ENCODE results near the gene TGDS.

GRCh38 chr13:94537740-94538630 is 58.0 kb downstream of the TGDS start:
- TF ChIP-seq, protein P1, sequence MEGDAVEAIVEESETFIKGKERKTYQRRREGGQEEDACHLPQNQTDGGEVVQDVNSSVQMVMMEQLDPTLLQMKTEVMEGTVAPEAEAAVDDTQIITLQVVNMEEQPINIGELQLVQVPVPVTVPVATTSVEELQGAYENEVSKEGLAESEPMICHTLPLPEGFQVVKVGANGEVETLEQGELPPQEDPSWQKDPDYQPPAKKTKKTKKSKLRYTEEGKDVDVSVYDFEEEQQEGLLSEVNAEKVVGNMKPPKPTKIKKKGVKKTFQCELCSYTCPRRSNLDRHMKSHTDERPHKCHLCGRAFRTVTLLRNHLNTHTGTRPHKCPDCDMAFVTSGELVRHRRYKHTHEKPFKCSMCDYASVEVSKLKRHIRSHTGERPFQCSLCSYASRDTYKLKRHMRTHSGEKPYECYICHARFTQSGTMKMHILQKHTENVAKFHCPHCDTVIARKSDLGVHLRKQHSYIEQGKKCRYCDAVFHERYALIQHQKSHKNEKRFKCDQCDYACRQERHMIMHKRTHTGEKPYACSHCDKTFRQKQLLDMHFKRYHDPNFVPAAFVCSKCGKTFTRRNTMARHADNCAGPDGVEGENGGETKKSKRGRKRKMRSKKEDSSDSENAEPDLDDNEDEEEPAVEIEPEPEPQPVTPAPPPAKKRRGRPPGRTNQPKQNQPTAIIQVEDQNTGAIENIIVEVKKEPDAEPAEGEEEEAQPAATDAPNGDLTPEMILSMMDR (IDR thresholded peaks at IDR 0.05; ENCODE audit: low read length), result no peak
- no peak for TF ChIP-seq EZH2 (IDR thresholded peaks at IDR 0.05; ENCODE audit: borderline replicate concordance, low read length)

Measured in OCI-LY1 (cell line).